ENCODE results near the gene IL4I1. TPM values are rescaled to one million over a fixed set of nuclear protein-coding genes. Genes with fewer than 3 reads are reported as not detected.
A peak's percentile ranks its signal among the peaks of the same experiment; 100 is the strongest.
"Not testable (repeated sequence)": the region's sequence is repeated elsewhere in the genome, so short reads cannot be mapped to it uniquely, and the experiment has no call there.

IL4I1 gene
- total and polyA plus RNA-seq, 11 donors, result 0.27 to 21.6 (median 0.44) TPM; not detected in 4

DNA sequence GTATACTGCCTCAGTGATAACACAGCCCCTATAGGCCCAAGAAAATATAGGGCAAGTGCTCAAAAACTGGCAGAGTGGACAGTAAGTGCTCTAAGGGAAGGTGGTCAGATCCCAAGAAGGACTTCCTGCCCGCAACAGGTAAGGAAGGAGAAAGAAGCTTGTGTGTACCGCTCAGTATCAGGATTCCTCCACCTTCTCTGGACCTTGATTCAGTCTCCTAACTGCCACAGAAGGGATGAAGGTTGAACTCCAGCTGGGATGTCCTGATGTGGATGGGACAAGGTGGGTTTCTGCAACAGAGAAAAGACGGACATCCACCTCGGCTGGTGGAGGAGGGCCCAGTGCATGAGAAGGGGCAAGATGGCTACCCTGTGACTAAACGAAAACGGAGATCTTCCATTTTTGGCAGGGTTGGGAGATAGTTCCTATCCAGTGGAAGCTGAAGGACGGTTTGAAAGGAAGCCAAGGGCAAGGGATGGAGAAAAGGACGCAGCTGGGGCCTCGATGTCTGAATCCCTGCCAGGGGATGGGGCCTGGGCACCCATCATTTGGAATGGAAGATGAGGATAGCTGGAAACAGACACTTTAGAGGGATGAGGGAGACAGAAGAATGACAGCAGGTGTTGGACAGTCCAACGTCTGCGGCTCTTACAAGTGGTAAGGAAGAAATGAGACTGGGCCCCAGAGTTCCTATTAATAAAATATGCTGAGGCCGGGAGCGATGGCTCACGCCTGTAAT is 31.0 kb upstream of the IL4I1 start:
- peak overlapping the region in 8 of 12 donors; percentile 73 to 99 (median 83) for H3K4me3 ChIP-seq
- intact Hi-C loops (cut with DNase I), result loop anchor here in 1 of 10 donors (5.0 kb wide), 1 partner anchor 50 kb away; the partner anchor contains the start of genes AKT1S1 and TBC1D17
- H3K9me3 ChIP-seq, result no peaks in the 10 kb centered on the region
- DNase-seq (no peak), ATAC-seq (no peak)
- peaks cover 0 to 59% (median 26%) of the 10 kb centered on the region in 12 donors for H3K4me1 ChIP-seq
- no peak for TF ChIP-seq CTCF (IDR thresholded peaks at IDR 0.05)
- TF ChIP-seq POLR2A (IDR thresholded peaks at IDR 0.05), result no peak
- H3K36me3 ChIP-seq, result peaks cover 0 to 48% (median 34%) of the 10 kb centered on the region in 9 donors
- peak overlapping the region in 1 of 12 donors; percentile 97 for H3K27ac ChIP-seq
- WGBS, 4 donors, result 78 to 84% (median 83%) methylated on average over 14 of the region's 14 CpGs
- no peaks in the 10 kb centered on the region for H3K27me3 ChIP-seq

- H3K36me3 ChIP-seq, result peaks cover 0 to 58% (median 34%) of the 10 kb centered on the region in 9 donors
- TF ChIP-seq CTCF (IDR thresholded peaks at IDR 0.05), result no peak
- TF ChIP-seq POLR2A (IDR thresholded peaks at IDR 0.05), result no peak
- intact Hi-C loops (cut with DNase I), result loop anchor here in 1 of 10 donors (5.0 kb wide), 1 partner anchor 49 kb away; the partner anchor contains the start of genes AKT1S1 and TBC1D17
- no peak for ATAC-seq
- no peak for DNase-seq
- no peak overlapping the region for H3K4me3 ChIP-seq
- H3K4me1 ChIP-seq, result peaks cover 0 to 71% (median 26%) of the 10 kb centered on the region in 12 donors
- H3K9me3 ChIP-seq, result no peaks in the 10 kb centered on the region
- 91 to 92% (median 91%) methylated on average over 10 of the region's 10 CpGs for WGBS, 4 donors
- H3K27me3 ChIP-seq, result no peaks in the 10 kb centered on the region
- H3K27ac ChIP-seq, result no peak overlapping the region
Measured at GRCh38 chr19:49926515-49926914, 29.8 kb upstream of the IL4I1 start.

DNA sequence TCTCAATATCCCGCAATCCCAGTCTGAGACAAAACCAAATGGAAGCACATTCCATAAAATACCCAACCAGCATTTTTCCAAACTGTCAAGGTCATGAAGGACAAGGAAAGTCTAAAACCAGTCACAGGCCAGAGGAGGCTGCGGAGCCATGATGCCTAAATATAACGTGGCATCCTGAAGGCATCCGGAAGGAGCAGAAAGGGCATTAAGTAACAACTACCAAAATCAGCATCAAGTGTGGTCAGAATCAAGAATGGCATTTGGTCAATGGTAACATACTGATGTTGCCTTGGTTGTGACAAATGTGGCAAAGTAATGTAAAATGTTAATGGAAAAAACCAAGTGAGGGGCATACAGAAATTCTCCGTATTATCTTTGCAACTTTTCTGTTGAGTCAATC is 28.8 kb upstream of the IL4I1 start:
- no peak for ATAC-seq
- DNase-seq, result no peak
- no peaks in the 10 kb centered on the region for H3K27me3 ChIP-seq
- H3K36me3 ChIP-seq, result peaks cover 0 to 68% (median 37%) of the 10 kb centered on the region in 9 donors
- no peak overlapping the region for H3K4me3 ChIP-seq
- no peak overlapping the region for H3K27ac ChIP-seq
- TF ChIP-seq POLR2A (IDR thresholded peaks at IDR 0.05), result no peak
- TF ChIP-seq CTCF (IDR thresholded peaks at IDR 0.05), result no peak
- intact Hi-C loops (cut with DNase I), result loop anchor here in 1 of 10 donors (5.0 kb wide), 1 partner anchor 48 kb away; the partner anchor contains the start of genes AKT1S1 and TBC1D17
- 74 to 87% (median 77%) methylated on average over 5 of the region's 5 CpGs for WGBS, 4 donors
- H3K9me3 ChIP-seq, result no peaks in the 10 kb centered on the region
- H3K4me1 ChIP-seq, result peaks cover 0 to 69% (median 26%) of the 10 kb centered on the region in 12 donors

DNA sequence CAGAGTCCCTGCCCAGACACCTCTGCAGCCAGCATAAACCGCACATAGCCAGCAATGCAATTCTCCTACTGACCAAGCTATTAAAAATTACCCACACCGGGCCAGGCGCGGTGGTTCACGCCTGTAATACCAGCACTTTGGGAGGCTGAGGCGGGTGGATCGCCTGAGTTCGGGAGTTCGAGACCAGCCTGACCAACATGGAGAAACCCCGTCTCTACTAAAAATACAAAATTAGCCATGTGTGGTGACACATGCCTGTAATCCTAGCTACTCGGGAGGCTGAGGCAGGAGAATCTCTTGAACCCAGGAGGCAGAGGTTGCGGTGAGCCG is 28.2 kb upstream of the IL4I1 start:
- H3K27ac ChIP-seq, result peak overlapping the region in 1 of 12 donors; percentile 63
- intact Hi-C loops (cut with DNase I), result loop anchor here in 1 of 10 donors (5.0 kb wide), 1 partner anchor 48 kb away; the partner anchor contains the start of genes AKT1S1 and TBC1D17
- peaks cover 0 to 64% (median 23%) of the 10 kb centered on the region in 12 donors for H3K4me1 ChIP-seq
- 94 to 100% (median 96%) methylated on average over 7 to 13 of the region's 13 CpGs for WGBS, 4 donors
- H3K9me3 ChIP-seq, DNase-seq, H3K27me3 ChIP-seq, H3K4me3 ChIP-seq, ATAC-seq: not testable (repeated sequence)
- H3K36me3 ChIP-seq, result peaks cover 0 to 75% (median 37%) of the 10 kb centered on the region in 9 donors
